ENCODE measurements around the gene HS3ST5.

DNA sequence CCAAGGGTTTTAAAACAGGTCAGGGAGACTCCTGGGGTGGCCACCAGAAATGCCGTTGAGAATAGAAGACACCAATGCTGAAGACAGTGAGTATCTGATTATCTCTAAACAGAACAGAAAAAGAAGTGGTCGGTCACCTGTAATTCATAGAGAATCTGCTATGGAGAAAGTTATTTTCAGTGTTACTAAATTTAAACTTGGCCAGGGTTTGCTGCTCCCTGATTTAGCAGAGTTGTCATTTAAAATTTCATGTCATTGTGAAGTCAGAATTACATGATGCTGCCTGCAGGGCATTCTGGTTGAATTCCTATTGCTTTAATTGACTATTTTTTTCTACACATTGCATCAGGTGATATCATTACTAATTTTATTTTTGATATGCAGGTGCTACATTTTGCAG is 114.1 kb downstream of the HS3ST5 start:
- TF ChIP-seq SUZ12 (IDR thresholded peaks at IDR 0.05) = no peak
- TF ChIP-seq ELF4 (IDR thresholded peaks at IDR 0.05) = no peak
- TF ChIP-seq FOXM1 (IDR thresholded peaks at IDR 0.05; ENCODE audit: borderline replicate concordance) = no peak
